Right renal cortex interstitium (tissue), 3 donors: ENCODE results near the gene SLC38A8. TPM values are rescaled to one million over a fixed set of nuclear protein-coding genes. Genes with fewer than 3 reads are reported as not detected.

ENCODE experiments used
- DNase-seq, 3 donors: peaks; one replicate each; pipeline ENCODE4 v3.0.0-alpha.2; 2013; ENCODE audit warnings: low read depth in 3 of 3, low spot score in 2 of 3
- polyA plus RNA-seq, 3 donors: library from polyadenylated mRNA; unstranded; fragments of 120-200 nt; gene quantifications; one replicate each; pipeline ENCODE4 v1.2.1, GENCODE V29; 2013; ENCODE audit not compliant: insufficient read length in 3 of 3

Gene SLC38A8
- under 1 TPM in 1 of 3 donors, not detected in 2; 0.17 TPM for polyA plus RNA-seq

- DNase-seq, result no peak
Measured at GRCh38 chr16:84042308-84042878, at the start of gene SLC38A8. Gene SLC38A8 (minus strand): TSS chr16:84042795. CDS start chr16:84042157, 638 bp downstream.

GRCh38 chr16:84091460-84091859 lies 48.9 kb upstream of the SLC38A8 start:
- DNase-seq, result no peak

- DNase-seq, result no peak
Measured at GRCh38 chr16:84090211-84090610, 47.6 kb upstream of the SLC38A8 start.

DNA sequence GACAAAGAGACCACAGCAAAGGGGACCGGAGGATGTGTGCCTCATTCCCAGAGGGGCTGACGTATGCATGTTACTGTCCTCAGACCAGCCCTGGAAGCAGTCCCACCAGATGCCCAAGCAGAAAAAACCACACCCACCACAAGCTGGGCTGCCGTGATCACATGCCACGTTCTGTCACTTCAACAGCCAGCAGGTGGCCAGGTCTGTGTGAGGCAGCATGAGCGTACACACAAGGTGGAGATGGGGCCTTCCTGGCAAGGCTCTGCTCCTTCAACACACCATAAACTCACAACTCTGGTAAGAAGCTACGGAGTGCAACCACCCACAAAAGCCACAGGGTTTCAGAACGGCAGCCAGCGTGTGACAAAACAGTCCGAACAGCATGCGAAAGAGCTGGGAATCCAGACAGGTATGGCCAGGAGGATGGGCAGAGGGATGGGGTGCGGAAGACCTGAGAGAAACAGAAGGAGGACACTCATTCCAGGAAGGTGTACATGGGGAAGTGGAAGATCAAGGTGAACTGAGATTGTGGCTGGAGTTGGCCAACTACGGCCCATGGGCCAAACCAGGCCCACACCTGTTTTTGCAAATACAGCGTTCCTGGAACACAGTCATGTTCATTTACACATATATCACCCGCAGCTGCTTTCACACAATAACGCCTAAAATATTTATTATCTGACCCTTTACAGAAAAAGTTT lies 46.2 kb upstream of the SLC38A8 start:
- no peak for DNase-seq

GRCh38 chr16:84087466-84088151 lies 45.0 kb upstream of the SLC38A8 start:
- no peak for DNase-seq

DNA sequence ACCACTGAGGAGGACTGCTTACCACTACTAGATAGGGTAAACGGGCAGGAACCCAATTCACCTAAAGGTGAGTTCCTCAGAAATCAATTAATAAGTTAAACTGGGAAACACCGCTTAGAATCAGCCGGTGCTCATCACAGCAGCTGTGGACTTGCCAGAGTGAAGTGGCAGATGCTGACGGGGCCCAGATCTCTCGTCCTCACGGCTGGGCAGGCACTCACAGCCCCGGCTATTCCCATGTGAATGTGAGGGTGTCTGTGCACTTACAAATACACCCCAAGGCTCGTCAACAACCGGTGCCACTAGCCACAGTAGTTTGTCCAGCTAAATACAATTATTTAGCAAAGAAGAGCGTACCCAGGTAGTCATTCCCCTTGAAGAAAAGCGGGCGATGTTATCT lies 44.4 kb upstream of the SLC38A8 start:
- no peak for DNase-seq

- no peak for DNase-seq
Measured at GRCh38 chr16:84086341-84086740, 43.7 kb upstream of the SLC38A8 start.

GRCh38 chr16:84085773-84086172 lies 43.2 kb upstream of the SLC38A8 start:
- no peak for DNase-seq

DNA sequence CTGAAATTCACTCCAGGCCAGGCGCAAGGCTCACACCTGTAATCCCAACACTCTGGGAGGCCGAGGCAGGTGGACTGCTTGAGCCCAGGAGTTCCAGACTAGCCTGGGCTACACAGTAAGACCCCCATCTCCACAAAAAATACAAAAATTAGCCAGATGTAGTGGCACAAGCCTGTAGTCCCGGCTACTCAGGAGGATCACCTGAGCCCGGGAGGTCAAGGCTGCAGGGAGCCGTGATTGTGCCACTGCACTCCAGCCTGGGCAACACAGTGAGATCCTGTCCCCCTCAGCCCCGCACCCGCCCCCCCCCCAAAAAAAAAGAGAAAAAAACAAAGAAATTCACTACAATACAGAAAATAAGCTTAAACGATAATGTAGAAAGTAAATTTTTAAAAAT lies 42.7 kb upstream of the SLC38A8 start:
- DNase-seq, result no peak

DNA sequence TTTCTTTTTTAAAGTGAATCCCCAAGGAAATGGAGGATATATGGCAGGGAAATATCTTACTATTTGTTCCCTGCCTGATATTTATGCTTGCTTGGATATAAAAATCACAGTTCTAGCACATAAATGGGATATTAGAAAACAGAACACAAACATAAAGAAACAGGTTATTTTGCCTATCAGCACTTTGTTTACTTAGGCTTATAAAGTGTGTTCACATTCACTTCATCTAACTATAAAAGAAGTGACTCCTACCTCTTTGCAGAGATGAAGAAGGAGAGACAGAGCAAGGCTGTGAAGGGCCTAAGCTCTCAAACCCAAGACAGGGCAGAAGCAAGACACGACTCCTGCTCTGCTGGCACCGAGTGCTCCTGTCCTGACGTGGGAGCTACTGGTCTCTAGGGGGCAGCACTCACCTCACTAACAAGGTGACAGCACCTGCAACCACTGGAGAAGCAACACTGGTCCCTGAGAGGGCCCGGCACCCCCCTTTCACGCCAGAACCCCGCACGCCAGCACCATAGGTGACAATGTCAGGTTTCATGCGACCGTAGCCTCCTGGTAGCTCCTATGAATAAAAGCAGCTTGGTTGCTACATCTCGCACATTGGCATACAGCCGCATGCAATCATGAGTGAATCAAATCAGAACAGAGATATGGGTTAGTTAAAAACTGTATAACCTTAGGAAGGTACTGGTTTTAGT lies 42.1 kb upstream of the SLC38A8 start:
- peak; percentile 39 to 43 (median 41) for DNase-seq

DNA sequence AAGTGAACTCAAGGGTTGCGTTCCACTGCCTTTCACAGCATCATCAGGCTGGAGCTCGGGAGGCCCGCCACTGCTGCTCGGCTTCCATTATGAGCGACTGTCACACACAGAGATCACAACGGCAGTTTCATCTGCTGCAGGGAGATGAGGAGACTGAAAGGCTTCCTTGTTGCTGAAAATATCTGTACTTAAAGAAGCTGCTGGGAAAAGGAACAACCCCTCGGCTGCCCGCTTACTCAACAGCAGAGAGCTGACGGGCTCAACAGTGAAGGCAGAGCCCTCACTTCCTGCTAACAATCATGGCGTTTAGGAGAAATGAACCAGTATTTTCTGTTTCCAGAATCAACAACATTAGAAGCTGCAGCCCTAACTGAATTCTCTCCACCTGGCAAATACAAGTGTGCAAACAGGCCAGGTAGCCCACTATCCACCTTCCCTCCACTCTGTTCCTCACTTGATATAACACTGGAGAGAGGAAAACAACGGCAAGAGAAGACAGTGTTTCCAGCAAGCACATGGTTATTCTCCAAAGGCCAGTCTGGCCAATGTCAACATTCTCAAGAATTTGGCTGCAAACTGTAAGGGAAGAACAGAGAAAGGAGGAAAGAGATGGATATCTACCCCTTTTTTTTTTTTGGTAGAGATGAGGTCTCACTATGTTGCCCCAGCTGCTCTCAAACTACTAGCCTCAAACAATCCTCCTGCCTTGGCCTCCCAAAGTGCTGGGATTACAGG lies 40.4 kb upstream of the SLC38A8 start:
- DNase-seq, result no peak

DNA sequence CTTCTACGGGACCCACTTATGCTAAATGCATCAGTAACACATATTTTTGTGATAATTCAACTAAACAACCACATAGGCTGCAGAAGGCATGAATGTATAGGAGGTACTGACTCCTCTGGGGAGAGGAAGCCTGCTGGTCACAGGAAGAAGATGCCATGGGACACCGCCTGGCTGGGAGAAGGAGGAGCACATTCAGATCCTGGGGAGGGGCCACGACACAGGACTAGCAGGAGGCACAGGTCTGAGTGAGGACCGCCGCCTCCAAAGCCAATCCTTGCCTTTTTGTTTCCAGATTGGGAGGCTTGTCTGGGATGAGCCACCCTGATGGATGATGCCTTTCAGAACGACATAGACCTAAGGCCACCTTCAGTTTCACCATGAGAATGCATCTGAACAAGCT lies 39.5 kb upstream of the SLC38A8 start:
- DNase-seq, result no peak

DNA sequence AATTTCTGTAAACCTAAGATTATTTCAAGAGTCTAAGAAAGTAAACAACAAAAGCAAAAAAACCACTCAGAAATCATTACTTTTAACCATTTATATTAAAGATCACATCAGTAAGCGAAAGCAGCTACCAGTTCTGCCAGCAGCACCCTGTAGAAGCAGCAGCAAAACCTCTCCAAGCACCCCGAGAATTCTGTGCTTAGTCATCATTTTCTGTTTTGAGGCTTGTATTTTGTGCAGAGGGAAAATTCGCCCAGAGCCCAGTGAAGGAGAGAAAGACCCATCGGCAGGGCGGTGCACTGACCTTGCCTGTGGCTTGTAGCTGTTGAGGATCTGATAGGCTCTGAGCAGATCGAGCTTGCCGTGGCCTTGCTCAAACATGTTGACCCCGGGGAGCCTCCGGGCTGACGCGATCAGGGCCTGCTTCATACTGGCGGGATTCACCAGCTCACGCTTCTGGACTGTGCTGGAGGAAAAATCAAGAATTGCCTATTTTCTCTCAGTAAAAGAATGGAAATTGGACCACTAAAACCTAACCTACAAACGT lies 38.9 kb upstream of the SLC38A8 start:
- no peak for DNase-seq

- no peak for DNase-seq
Measured at GRCh38 chr16:84080813-84081212, 38.2 kb upstream of the SLC38A8 start.

DNA sequence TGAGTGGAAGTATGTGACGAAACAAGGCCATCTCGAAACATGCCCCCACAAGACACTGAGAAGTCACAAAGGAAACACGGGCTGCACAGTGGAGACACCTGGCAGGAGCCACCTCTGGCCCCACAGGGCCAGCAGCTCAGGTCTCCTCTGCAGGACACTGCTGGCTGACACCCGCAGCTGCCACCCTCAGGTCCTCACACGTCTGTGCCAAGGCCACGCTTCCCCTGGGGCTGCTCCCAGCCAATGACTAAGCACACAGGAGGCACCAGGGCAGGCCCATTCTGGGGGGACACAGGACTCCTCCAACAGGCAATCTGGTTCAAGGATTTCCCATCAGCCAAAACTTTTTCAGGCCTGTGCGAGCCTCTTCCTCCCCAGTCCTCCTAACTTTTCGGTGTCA lies 37.8 kb upstream of the SLC38A8 start:
- no peak for DNase-seq

GRCh38 chr16:84079664-84080063 lies 37.1 kb upstream of the SLC38A8 start:
- no peak for DNase-seq

GRCh38 chr16:84075376-84075775 lies 32.8 kb upstream of the SLC38A8 start:
- DNase-seq, result no peak

GRCh38 chr16:84074721-84075120 lies 32.1 kb upstream of the SLC38A8 start:
- DNase-seq, result no peak

DNA sequence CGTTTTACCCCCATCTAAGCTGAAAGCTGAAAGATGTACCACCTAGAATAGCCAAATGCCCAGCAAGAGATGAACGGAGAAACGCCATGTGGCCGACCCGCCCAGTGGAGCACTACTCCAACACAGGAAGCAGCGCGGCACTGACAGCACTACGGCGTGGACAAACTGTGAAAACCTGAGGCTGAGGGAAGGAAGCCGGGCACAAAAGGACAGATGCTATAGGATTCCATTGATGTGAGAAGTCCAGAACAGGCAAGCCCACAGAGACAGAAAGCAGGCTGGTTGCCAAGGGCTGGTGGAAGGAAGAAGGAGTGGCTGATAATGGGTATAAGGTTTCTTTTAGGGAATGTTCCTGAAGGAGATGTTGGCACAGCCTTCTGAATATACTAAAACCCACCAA lies 29.4 kb upstream of the SLC38A8 start:
- no peak for DNase-seq

GRCh38 chr16:84071121-84071520 lies 28.5 kb upstream of the SLC38A8 start:
- no peak for DNase-seq
